RPMI8226 (cell line): Measurements from ENCODE around the gene USP12.
"Not testable (repeated sequence)": the region's sequence is repeated elsewhere in the genome, so short reads cannot be mapped to it uniquely, and the experiment has no call there.

Experiments used
- DNase-seq: peaks from one replicate; pipeline ENCODE4 v3.0.0-alpha.2; 2015

The USP12 gene

DNA sequence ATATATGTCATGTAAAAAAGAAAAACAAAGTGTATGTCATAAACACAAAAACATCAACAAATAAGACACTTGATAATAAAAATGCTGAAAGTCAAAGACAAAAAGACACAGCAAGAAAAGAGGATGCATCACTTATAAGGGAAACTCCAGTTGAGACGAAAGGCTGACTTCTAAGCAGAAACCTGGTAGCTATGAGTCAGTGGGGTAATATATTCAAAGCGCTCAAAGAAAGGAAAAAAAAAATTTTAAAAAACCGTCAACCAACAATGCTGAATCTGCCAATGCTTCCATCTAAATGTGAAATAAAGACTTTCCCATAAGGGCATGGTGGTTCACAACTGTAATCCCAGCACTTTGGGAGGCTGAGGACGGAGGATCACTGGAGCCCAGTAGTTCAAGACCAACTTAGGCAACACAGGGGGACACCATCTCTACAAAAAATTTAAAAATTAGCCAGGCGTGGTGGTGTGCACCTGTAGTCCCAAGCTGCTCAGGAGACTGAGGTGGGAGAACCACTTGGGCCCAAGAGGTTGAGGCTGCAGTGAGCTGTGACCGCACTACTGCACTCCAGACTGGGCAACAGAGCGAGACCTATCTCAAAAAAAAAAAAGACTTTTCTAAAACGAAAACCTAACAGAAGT lies 24.0 kb downstream of the USP12 start:
- DNase-seq, result no peak

DNA sequence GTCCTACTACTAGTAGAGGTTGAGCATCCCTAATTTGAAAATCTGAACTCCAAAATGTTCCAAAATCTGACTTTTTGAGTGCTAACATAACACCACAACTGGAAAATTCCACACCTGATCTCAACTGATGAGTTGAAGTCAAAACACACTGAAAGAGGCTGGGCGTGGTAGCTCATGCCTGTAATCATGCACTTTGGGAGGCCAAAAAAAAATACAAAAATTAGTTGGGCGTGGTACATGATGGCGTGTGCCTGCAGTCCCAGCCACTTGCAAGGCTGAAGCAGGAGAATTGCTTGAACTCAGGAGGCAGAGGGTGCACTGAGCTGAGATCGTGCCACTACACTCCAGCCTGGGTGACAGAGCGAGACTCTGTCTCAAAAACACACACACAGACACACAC lies 29.9 kb downstream of the USP12 start:
- DNase-seq, result no peak

DNA sequence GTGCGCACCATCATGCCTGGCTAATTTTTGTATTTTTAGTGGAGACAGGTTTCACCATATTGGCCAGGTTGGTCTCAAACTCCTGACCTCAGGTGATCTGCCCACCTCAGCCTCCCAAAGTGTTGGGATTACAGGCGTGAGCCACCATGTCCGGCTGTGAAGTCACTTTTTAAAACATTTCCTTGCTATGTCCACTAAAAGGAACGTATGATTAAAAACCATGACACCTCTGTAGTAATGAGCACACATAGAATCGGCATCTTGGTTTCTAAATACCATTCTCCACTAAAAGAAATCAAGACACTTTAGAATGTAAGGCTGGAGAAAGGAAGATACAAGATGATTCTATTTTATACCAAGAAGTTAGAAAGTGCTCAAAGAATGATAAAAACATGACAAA lies 30.5 kb downstream of the USP12 start:
- not testable (repeated sequence) for DNase-seq

DNA sequence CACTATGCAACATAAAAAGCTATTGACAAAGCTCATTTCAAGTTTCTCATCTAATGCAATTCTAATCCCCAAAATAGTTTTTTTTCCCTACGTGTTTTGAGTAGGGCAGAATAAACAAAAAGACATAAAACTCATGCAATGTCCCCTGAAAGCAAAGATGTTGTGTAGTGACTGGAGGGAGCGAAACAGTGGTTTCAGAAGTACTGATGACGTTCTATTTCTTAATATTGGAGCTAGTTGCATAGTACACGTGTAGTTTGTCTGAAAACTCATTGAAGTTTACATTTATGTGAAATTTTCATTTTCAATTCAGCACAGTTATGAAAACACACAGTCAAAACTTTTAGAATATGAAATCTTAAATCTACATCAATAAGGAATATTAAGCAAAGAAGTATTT lies 31.6 kb downstream of the USP12 start:
- no peak for DNase-seq

DNA sequence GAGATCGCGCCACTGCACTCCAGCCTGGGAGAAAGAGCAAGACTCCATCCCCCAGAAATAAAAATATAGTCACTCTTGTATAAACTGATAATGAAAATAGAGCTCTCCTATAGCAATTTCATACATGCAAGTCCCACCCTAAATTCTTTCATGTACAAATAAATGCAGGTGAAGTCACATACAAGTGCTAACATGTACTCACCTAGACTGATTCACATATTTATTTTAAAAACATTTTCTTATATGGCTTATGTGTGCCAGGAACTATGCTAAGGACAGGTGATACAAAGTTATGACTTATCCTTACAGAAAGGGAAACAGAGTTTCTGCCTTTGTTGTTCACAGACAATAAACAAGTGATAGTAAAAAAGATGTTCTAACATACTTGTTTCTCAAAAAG lies 32.0 kb downstream of the USP12 start:
- no peak for DNase-seq

DNA sequence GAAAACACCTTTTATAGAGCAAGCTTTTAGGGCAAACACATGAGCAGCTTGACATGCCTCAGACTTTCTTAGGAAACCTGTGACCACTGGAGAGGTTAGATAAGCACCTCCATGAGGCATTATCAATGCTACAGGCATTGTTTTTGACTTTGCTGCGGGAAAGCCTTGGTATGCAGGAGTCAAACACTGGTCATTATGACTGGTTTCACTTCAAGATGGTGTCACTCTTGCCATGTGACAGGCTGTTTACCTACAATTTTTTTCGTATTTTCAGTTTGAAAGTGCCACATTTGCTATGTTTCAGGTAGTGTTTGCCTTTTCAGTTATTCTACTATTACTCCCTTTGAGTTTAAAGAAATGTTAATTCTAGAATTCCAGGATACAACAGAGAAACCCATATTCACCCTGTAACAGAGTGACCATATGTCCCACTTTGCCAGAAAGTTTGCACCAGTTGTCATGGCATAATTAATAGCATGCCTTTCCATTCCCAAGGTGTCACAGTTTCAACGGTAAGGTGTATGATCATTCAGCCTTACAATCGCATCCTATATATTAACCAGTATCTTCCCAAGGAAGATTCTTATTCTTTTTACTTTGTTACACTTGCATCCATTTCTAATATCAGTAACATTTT lies 33.0 kb downstream of the USP12 start:
- no peak for DNase-seq

DNA sequence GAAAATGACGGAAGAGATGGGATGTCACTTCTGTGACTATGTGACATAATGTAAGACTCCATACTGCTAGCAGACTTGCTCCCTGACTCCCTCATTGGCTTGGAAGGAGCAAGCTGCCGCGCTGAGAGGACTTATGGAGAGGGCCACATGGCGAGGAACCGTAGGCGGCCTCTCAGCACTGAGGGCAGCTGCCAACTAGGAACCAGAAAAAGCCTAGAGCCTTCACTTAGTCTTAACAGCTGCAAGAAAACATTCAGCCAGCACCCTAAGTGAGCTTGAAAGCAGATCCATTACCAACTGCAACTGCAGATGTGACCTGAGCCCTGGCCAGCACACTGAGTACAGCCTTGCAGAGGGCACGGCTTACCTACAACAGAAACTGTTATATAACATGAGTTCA lies 33.9 kb downstream of the USP12 start:
- DNase-seq, result no peak

DNA sequence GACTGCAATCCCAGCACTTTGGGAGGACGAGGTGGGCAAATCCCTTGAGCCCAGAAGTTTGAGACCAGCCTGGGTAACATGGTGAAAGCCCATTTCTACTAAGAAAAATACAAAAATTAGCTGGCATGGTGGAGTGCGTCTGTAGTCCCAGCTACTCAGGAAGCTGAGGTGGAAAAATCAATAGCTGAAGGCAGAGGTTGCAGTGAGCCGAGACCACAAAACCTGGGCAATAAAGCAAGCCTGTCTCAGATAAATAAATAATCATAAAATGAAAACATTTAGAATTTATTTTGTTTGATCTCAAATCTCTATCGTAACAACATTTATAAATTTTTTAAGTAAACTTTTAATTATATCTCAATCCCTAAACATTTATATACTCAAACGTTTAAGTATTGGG lies 36.6 kb downstream of the USP12 start:
- DNase-seq, result no peak

DNA sequence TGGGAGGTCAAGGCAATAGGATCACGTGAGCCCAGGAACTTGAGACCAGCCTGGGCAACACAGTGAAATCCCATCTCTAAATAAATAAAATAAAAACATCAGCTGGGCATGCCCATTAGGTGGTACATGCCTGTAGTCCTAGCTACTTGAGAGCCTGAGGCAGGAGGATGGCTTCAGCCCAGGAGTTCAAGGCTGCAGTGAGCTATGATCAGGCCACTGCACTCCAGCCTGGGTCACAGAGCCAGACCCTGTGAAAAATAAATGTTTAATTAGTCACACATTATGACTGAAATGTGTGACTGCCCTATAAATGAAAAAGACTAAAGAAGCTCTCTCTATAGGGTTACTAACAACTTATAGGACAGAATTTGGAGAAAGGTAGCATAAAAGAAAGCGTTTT lies 37.7 kb downstream of the USP12 start:
- no peak for DNase-seq

DNA sequence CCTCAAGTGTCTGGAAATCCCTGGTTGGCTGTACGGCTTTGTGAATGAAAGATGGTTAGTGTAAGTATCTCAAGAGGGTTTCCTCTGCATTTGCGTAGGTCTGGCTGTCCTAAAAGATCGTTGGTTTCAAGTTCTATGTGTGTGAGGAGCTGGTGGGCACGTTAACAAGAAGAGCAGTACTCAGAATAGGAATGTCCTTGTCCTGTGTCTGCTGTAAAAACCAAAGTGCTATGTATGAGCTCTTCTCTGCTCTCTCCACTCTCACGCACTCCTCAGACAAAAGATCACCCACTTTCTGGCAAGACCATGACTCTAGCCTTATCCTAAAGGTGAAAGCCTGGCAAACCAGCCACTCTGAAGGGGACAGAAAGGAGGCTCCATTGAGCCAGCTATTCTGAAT lies 39.1 kb downstream of the USP12 start:
- DNase-seq, result no peak

DNA sequence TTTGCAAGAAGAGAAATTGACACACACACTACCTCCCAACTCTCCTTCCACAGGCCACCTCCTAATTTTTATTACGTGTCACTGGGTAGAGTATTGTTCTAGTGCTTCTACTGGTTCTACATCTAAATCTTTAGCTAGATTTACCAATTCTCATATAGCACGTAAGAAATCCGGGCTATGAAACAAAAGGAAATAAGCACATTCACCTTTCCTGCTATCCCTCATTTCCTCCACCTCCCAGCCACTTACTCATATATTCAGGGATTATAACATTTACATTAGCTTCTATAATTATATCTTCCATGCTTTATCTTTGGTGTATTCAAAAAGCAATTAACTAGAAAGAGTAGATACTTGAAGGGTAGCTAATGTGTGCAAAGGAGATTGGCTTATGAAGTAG lies 39.7 kb downstream of the USP12 start:
- DNase-seq, result no peak

DNA sequence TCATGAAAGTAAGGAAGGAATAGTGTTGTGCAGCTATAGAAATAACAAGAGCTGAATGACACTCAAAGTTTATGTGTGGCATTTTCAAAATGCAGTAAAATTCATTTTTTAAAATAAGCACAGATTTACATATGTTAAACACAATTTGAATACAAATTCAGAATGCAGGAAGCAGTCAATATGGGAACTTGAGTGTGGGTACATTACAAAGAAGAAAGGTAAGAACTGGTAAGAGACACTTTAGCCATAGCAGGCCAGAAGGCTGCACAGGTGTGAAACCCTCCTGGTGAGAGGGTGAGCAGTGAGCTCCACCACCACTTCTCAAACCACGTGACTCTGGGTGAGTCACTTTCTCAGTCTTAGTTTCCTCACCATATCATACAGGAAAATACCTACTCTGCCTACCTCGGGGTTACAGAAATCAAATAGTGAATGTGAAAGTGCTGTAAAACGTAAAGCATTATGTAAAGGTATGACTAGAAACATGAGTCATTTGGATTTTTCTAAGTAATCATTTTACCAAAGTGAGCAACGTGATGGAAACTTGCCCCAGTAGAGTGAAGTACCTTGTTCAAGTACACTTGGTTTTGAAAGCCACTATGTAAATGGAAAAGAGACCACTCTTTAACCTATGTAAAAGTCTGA lies 40.5 kb downstream of the USP12 start:
- peak; percentile 74 for DNase-seq

DNA sequence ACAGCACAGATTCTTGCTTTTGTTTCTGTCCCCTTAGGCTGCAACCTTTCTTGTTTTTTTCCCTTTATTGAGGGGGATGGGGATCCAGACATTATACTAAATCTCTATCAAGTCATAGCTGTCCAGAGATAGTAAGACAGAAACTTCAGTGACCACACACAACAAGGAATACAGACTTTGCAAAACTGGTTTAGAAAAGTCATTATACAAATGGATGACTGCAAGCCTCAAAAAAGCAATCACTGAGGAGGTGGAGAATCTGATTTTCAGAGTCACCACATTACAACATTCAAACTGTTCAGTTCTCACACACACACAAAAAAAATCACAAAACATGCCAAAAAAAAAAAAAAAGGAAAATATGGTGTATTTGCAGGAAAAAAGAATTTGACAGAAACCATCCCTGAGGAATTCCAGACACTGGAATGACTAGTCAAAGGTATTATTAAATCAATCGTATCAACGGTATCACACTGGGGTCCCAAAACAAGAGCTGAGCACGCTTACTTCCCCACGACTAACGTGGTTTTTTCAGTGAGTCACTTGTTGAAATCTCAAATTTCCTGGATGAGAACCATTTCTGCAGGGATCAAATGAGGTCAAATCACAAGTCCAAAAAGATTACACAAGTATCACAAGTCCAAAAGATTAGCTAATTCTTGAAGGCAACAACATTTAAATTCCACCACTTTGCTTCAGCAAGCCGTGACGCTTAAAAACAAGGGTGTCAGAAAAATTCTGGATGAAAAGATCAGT lies 41.2 kb downstream of the USP12 start:
- DNase-seq, result no peak

DNA sequence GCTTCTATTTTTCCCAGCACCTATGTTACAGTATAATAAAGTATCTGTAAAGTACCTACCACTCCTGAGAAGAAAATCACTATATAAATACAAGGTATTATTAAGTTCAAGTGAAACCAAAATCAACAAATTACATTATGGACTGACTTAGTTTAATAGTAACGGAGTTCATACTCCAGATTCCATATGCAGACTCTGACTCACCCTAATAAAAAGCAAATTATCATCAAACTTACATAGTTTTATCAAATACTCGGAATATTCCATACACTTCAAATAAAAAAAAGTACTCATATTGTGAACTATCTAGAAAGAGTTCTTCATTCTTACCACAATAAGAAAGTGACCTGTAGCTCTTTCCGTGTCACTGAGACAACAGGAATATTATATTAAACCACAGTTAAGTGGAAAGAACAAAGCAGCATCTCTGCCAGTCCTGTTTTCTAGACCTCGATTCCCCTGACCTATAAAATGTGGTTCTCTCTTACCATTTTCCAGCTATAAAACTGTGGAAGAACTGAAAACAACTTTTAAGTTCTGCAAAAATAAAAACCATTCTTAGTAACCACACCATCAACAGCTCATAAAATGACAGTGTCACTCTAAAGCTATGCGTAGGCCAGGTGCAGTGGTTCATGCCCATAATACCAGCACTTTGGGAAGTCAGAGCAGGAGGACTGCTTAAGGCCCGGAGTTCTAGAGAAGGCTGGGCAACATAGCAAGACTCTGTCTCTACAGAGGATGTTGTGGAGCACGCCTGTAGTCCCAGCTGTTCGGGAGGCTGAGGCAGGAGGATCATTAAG lies 42.6 kb downstream of the USP12 start:
- no peak for DNase-seq

DNA sequence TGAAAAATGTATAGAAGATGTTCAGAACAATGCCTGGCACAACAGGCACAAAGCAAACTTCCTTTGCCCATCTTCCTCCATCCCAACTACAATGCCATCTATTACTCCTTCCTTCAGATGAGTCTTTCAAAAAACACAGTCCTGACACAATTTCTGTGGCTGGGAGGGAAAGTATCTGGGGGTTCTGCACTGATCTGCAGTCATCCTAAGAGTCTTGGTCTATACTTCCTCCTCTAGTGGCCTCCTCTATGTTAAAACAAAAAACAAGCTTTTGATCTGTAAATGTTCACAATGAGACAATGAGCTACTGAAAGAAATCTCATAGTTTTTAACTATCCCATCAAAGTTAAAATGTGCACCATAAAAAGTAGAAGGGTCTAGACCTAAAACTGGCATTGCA lies 44.8 kb downstream of the USP12 start:
- no peak for DNase-seq

DNA sequence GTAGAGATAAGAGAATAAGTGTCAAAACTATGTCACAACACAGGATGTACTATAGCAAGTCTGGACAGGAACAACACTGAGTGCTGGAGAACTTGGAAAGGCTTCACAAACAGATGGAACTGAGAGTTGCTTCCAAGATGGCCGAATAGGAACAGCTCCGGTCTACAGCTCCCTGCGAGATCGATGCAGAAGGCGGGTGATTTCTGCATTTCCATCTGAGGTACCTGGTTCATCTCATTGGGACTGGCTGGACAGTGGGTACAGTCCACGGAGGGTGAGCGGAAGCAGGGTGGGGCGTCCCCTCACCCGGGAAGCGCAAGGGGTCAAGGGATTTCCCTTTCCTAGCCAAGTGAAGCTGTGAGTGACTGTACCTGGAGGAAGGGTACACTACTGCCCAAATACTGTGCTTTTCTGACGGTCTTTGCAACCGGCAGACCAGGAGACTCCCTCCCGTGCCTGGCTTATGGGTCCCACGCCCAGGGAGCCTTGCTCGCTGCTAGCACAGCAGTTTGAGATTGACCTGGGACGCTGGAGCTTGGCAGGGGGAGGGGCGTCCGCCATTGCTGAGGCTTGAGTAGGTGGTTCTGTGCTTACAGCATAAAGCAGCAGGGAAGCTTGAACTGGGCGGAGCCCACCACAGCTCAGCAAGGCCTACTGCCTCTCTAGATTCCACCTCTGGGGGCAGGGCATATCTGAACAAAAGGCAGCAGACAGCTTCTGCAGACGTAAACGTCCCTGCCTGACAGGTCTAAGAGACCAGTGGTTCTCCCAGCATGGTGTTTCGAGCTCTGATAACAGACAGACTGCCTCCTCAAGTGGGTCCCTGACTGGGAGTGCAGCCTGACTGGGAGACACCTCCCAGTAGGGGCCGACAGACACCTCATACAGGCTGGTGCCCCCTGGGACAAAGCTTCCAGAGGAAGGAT lies 46.0 kb downstream of the USP12 start:
- no peak for DNase-seq

DNA sequence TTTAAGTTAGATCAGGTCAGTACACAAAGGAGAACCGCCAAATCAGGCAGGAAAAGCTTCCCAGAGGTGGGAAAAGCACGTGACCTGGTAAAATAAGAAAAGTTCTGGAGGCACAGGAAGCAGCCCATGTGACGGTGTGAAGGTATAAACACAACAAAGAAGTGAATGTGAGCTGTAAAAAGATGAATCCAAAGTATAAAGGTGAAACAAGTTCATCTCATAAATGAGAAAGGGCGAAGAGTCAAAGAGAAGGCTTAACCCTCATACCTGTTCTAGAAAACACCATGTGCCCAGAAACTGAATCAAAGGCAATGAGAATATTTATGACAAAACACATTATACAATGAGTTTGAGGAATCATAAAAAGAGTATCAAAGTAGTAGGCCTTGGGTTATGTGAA lies 47.0 kb downstream of the USP12 start:
- no peak for DNase-seq

DNA sequence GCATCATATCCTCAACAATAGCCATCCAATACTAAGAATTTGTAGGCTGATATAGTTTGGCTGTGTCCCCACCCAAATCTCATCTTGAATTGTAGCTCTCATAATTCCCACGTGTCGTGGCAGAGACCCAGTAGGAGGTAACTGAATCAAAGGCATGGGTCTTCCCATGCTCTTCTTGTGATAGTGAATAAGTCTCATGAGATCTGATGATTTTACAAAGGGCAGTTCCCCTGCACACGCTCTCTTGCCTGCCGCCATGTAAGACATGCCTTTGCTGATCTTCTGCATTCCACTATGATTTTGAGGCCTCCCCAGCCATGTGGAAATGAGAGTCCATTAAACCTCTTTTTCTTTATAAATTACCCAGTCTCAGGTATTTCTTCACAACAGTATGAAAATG lies 48.2 kb downstream of the USP12 start:
- DNase-seq, result not testable (repeated sequence)

DNA sequence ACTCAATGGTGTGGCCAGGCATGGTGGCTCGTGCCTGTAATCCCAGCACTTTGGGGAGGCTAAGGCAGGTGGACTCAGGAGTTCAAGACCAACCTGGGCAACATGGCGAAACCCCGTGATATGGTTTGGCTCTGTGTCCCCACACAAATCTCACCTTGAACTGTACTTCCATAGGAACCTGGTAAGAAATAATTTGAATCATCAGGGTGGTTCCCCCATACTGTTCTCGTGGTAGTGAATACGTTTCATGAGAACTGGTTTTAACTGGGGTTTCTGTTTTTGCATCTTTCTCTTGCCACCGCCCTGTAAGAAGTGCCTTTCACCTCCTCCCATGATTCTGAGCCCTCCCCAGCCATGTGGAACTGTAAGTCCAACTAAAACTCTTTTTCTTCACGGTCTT lies 49.6 kb downstream of the USP12 start:
- no peak for DNase-seq

DNA sequence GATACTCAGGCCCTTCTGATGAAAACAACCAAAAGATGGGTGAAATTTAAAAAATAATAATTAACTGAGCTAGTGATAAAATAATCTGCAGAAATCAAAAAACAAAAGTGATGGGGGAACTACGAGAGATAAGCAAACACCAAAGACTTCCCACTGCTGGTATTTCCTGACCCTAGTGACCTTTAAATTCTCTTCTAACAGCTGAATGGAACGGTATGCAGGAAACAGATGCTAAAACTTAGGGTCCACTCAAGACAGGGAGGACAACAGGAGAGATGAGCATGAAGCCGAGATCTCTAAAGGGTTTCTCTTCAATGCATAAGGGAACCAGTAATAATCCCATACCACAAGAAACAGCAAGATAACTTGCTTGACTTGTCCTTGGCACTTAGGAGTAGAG lies 50.8 kb downstream of the USP12 start:
- DNase-seq, result no peak

DNA sequence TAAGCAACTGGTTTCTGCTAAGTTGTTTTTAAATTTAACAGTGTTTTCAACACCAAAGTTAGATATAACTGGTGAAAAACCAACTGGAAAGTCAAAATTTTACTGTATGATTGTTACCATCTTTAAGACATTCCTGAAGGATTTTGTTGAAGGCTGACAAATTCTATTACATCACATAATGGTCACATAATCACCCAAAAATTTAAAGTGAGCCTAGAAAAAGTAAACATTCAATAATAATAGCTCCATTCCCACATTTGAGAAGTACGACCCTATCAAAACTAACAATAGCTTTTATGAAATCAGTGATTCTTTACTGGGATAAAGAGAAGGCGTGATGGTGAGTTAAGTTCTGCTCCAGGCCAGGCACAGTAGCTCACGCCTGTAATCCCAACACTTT lies 51.6 kb downstream of the USP12 start:
- DNase-seq, result no peak
